ENCODE measurements around the gene SFPQ.
A peak's percentile ranks its signal among the peaks of the same experiment; 100 is the strongest.

SFPQ gene

GRCh38 chr1:35192056-35192852, 691 bp downstream of the SFPQ start:
- TF ChIP-seq CTCF (conservative IDR thresholded peaks at IDR 0.05; ENCODE audit: low read length): no peak; the same call in 1 of the 2 replicates

DNA sequence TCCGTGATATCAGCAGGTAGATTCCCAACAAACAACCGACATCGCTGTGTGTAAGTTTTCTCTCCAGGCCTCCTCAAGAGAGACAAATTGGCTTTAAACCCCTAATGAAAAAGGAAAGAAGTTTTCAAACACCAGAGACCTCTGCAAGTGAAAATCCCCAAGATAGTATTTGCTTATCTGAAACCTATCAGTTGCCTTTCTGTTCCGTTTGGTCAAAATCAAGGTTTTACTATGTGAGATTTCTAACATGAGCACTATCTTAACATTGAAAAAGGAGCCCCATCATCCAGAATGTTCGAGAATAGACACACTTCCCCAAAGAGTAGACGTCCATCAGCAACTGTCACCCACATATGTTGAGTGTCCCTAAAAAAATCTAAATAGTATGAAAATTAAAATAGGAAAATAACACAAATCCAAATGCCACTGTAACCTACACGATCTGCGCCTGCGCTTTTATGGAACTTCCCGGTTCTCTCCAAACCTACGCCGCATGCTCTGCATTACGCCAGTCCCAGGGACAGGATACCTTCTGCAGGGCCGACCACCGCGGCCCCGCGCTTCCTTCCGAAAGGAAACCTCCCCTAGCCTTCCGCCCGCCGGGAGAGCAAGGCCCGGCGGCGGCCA, 1.4 kb downstream of the SFPQ start:
- DNase-seq (ENCODE audit: low read depth): no peak
- peak overlapping the region; percentile 96 for H3K4me3 ChIP-seq (ENCODE audit: low read length)
- no peak for TF ChIP-seq CTCF (conservative IDR thresholded peaks at IDR 0.05; ENCODE audit: low read length)

More at GRCh38 chr1:35192056-35192852, 691 bp downstream of the SFPQ start:
- peak overlapping the region; percentile 96 for H3K4me3 ChIP-seq (ENCODE audit: low read length)
- peak; percentile 73 for DNase-seq (ENCODE audit: low read depth)

GRCh38 chr1:35190784-35191183, 2.2 kb downstream of the SFPQ start:
- peak; percentile 26 for DNase-seq (ENCODE audit: low read depth)
- H3K4me3 ChIP-seq (ENCODE audit: low read length): peak overlapping the region; percentile 96
- no peak for TF ChIP-seq CTCF (conservative IDR thresholded peaks at IDR 0.05; ENCODE audit: low read length)

DNA sequence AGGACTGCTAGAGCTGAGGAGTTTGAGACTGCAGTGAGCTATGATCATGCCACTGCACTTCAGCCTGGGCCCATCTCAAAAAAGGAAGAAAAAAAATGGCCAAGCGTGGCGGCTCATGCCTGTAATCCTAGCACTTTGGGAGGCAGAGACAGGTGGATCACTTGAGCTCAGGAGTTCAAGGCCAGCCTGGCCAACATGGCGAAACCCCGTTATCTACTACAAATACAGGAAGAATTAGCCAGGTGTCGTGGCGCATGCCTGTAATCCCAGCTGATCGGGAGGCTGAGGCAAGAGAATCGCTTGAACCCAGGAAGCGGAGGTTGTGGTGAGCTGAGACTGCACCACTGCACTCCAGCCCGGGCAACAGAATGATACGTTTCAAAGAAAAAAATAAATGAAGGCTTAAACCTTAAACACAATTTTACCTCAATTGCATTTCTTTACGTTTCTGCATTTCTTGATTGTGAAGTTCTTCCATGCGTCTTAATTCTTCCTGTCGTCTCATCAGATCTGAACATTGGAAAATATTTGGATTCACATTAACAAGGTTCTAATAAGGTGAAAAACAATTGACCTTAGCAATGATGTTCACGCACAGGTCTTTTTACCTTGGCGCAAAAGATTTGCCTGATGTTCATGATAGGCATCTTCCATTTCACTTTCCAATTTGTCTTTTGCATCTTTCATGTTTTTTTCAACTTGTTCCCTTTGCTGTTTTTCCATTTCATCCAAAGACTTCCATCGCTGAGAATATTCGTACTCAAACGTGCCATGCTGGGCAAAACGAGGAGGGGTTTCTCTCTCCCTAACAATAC, 4.2 kb downstream of the SFPQ start:
- no peak overlapping the region; the same call in 1 of the 2 replicates for H3K4me3 ChIP-seq (ENCODE audit: low read length)
- no peak for TF ChIP-seq CTCF (conservative IDR thresholded peaks at IDR 0.05; ENCODE audit: low read length)
- no peak for DNase-seq (ENCODE audit: low read depth)

- DNase-seq (ENCODE audit: low read depth): no peak
- no peak for TF ChIP-seq CTCF (conservative IDR thresholded peaks at IDR 0.05; ENCODE audit: low read length)
- H3K4me3 ChIP-seq (ENCODE audit: low read length): no peak overlapping the region
Measured at GRCh38 chr1:35187816-35188342, 5.1 kb downstream of the SFPQ start.

- TF ChIP-seq CTCF (conservative IDR thresholded peaks at IDR 0.05; ENCODE audit: low read length): no peak
- H3K4me3 ChIP-seq (ENCODE audit: low read length): no peak overlapping the region
- DNase-seq (ENCODE audit: low read depth): no peak
Measured at GRCh38 chr1:35186239-35186638, 6.7 kb downstream of the SFPQ start.
